Spleen (tissue), 13 donors: ENCODE measurements around the gene NIPAL3. TPM values are rescaled to one million over a fixed set of nuclear protein-coding genes. Genes with fewer than 3 reads are reported as not detected.

Source experiments
- DNase-seq: peaks from one replicate; pipeline ENCODE4 v3.0.0-alpha.2; 2020
- H3K27ac ChIP-seq, 8 donors: fragments of 200-600 bp; sonication (generic) in 7 of 8; 1 replicate in 4 of 8; 2 replicates in 4 of 8; pipeline versions ENCODE4 v1.5.0 to v1.8.0; 2016 to 2021; ENCODE audit warnings: inconsistent platforms in 4 of 8, mild to moderate bottlenecking in 4 of 8, moderate library complexity in 1 of 8
- H3K27me3 ChIP-seq, 7 donors: fragments of 200-600 bp; sonication (generic) in 6 of 7; replicated peaks in 1 of 7; 1 replicate in 4 of 7; 2 replicates in 3 of 7; pipeline versions ENCODE4 v1.5.0 to v1.8.0; 2016 to 2021; ENCODE audit warnings: inconsistent platforms in 3 of 7, mild to moderate bottlenecking in 1 of 7
- H3K36me3 ChIP-seq, 6 donors: fragments of 200-600 bp; sonication (generic) in 5 of 6; 1 replicate in 4 of 6; 2 replicates in 2 of 6; pipeline versions ENCODE4 v1.5.0 to v1.8.0; 2016 to 2021; ENCODE audit warnings: inconsistent platforms in 2 of 6
- H3K4me1 ChIP-seq, 6 donors: fragments of 200-600 bp; sonication (generic) in 5 of 6; 1 replicate in 3 of 6; 2 replicates in 3 of 6; pipeline versions ENCODE4 v1.5.0 to v1.8.0; 2016 to 2021; ENCODE audit warnings: inconsistent platforms in 3 of 6
- H3K4me3 ChIP-seq, 8 donors: fragments of 200-600 bp; sonication (generic) in 7 of 8; 1 replicate in 4 of 8; 2 replicates in 4 of 8; pipeline versions ENCODE4 v1.5.0 to v1.8.0; 2016 to 2021; ENCODE audit warnings: inconsistent platforms in 4 of 8, mild to moderate bottlenecking in 4 of 8, moderate library complexity in 2 of 8
- H3K9me3 ChIP-seq, 8 donors: fragments of 200-600 bp; sonication (generic) in 7 of 8; 1 replicate in 4 of 8; 2 replicates in 4 of 8; pipeline versions ENCODE4 v1.5.0 to v1.8.0; 2016 to 2021; ENCODE audit warnings: inconsistent platforms in 4 of 8
- CTCF ChIP-seq, 11 experiments: fragments of 200-600 bp in 7 of 11; fragments of 450-650 bp in 4 of 11; sonication (generic) in 4 of 11; IDR thresholded peaks in 8 of 11; conservative IDR thresholded peaks in 3 of 11; 1 replicate in 7 of 11; 2 replicates in 4 of 11; pipeline versions ENCODE4 v1.4.0 to v1.8.0; 2016 to 2021; ENCODE audit warnings: antibody characterized with exemption in 11 of 11, inconsistent platforms in 4 of 11, mild to moderate bottlenecking in 1 of 11
- POLR2A ChIP-seq, 3 donors: fragments of 450-650 bp; IDR thresholded peaks; one replicate each; pipeline ENCODE4 v1.5.1; 2017; ENCODE audit warnings: antibody characterized with exemption in 3 of 3, mild to moderate bottlenecking in 1 of 3
- POLR2AphosphoS5 ChIP-seq, 3 donors: sonication (generic); formaldehyde crosslinking; IDR thresholded peaks; one replicate each; pipeline ENCODE4 v1.5.1; 2017; ENCODE audit warnings: antibody characterized with exemption in 3 of 3
- WGBS, 5 donors: extraction: QIAGEN DNeasy Blood & Tissue Kit in 3 of 5; methylation state at CpG; one replicate each; pipeline versions ENCODE4 v1.1.5 to v1.1.7; 2013 to 2018; 5-methylcytosine and 5-hydroxymethylcytosine counted together
- intact Hi-C: fragments of 100-400 bp; cut with DNase I; formaldehyde crosslinking; loops from one replicate; pipeline ENCODE4 v1.15.0; 2023; ENCODE audit warnings: low total_unique reads
- long read RNA-seq, 2 donors: transcript quantifications; one replicate each; lab custom pipeline, GENCODE V29; 2026
- polyA plus RNA-seq, 3 donors: library from polyadenylated mRNA; stranded (reverse); fragments of 200-250 nt; gene quantifications; one replicate each; pipeline ENCODE4 v1.2.1, GENCODE V29; 2013
- total RNA-seq, 7 donors: library from RNA; depleted of rRNA in 3 of 7; stranded (reverse); fragments of >200 nt in 3 of 7; fragmentation: NEBNext Ultra II Directional in 4 of 7; extraction: Animal tissue kit (Norgen Biotek cat#: 25700) in 4 of 7; gene quantifications; one replicate each; pipeline versions ENCODE4 v1.1.0 to v1.2.1, GENCODE V29; 2016 to 2021
- donor health status: healthy with polysubstance abuse.
- donor health status: DM: no; HTN: no; CAD: no; lungs with moderate emphysema.
- donor health status: DM: no; HTN: no; CAD: no.
- donor health status: Bipolar disorder and iron deficiency.
- donor health status: healthy.
- donor health status: DM: no; HTN: no; CAD: no.
- donor health status: DM: yes; HTN: yes; CAD: no.

The NIPAL3 gene
- total RNA-seq (10 to 100 TPM; 19.6 to 49.2 (median 25.4) TPM), polyA plus RNA-seq (1 to 10 TPM; 5.3 to 6.4 (median 5.7) TPM)
- long read RNA-seq, donor 1, partial matches to known transcripts = 0 of 1 reads
- long read RNA-seq, donor 1, other reads (novel, unspliced or antisense) = 0 of 1 reads
- long read RNA-seq, donor 2, partial matches to known transcripts = 0 of 4 reads
- long read RNA-seq, donor 2, other reads (novel, unspliced or antisense) = 0 of 4 reads

GRCh38 chr1:24415334-24415909, at the start of gene NIPAL3:
TSS of gene NIPAL3 (plus strand) at chr1:24415802. CDS start at chr1:24419548, 3,746 bp downstream.
- intact Hi-C loops = no loop called here
- H3K36me3 ChIP-seq = peaks cover 0 to 14% (median 11%) of the 10 kb centered on the region in 6 donors
- 1 to 3% (median 1%) methylated on average over 28 of the region's 28 CpGs for WGBS, 5 donors
- H3K4me1 ChIP-seq = peaks cover 13 to 84% (median 47%) of the 10 kb centered on the region in 6 donors
- peak; percentile 99 for DNase-seq
- no peaks in the 10 kb centered on the region for H3K9me3 ChIP-seq
- peak within 1 kb of the TSS in 7 of 8 donors; percentile 18 to 79 (median 70) for H3K27ac ChIP-seq
- H3K4me3 ChIP-seq = peak within 1 kb of the TSS; percentile 59 to 84 (median 81)
- H3K27me3 ChIP-seq = no peaks in the 10 kb centered on the region
- TF ChIP-seq POLR2AphosphoS5 (IDR thresholded peaks at IDR 0.05) (peak; percentile 79 to 81 (median 81)), POLR2A (IDR thresholded peaks at IDR 0.05) (no peak), CTCF (IDR thresholded peaks at IDR 0.05 in 8 of 11, conservative IDR thresholded peaks at IDR 0.05 in 3 of 11) (peak; percentile 81 to 94 (median 91))

- Histone ChIP-seq H3K27me3 (no peaks in the 10 kb centered on the region), H3K4me3 (no peak overlapping the region), H3K36me3 (peaks cover 0 to 43% (median 3%) of the 10 kb centered on the region in 6 donors), H3K27ac (no peak overlapping the region), H3K9me3 (no peaks in the 10 kb centered on the region), H3K4me1 (no peaks in the 10 kb centered on the region)
- intact Hi-C loops = no loop called here
- no peak for DNase-seq
- 94 to 98% (median 97%) methylated on average over 9 of the region's 9 CpGs for WGBS, 5 donors
- no peak for TF ChIP-seq POLR2A (IDR thresholded peaks at IDR 0.05)
- TF ChIP-seq CTCF (IDR thresholded peaks at IDR 0.05 in 8 of 11, conservative IDR thresholded peaks at IDR 0.05 in 3 of 11) = no peak
- no peak for TF ChIP-seq POLR2AphosphoS5 (IDR thresholded peaks at IDR 0.05)
Measured at GRCh38 chr1:24366707-24367106, 48.9 kb upstream of the NIPAL3 start.

- H3K27me3 ChIP-seq = no peaks in the 10 kb centered on the region
- DNase-seq = no peak
- intact Hi-C loops = no loop called here
- no peaks in the 10 kb centered on the region for H3K9me3 ChIP-seq
- H3K27ac ChIP-seq = no peak overlapping the region
- peaks cover 0 to 8% (median 0%) of the 10 kb centered on the region in 6 donors for H3K4me1 ChIP-seq
- peaks cover 0 to 43% (median 3%) of the 10 kb centered on the region in 6 donors for H3K36me3 ChIP-seq
- TF ChIP-seq POLR2A (IDR thresholded peaks at IDR 0.05) = no peak
- no peak for TF ChIP-seq CTCF (IDR thresholded peaks at IDR 0.05 in 8 of 11, conservative IDR thresholded peaks at IDR 0.05 in 3 of 11)
- no peak for TF ChIP-seq POLR2AphosphoS5 (IDR thresholded peaks at IDR 0.05)
- no peak overlapping the region for H3K4me3 ChIP-seq
- WGBS, 5 donors = 92 to 97% (median 96%) methylated on average over 4 of the region's 4 CpGs
Measured at GRCh38 chr1:24369199-24369598, 46.4 kb upstream of the NIPAL3 start.

- TF ChIP-seq POLR2AphosphoS5 (IDR thresholded peaks at IDR 0.05) (no peak), CTCF (IDR thresholded peaks at IDR 0.05 in 8 of 11, conservative IDR thresholded peaks at IDR 0.05 in 3 of 11) (no peak), POLR2A (IDR thresholded peaks at IDR 0.05) (no peak)
- DNase-seq = no peak
- peaks cover 0 to 43% (median 3%) of the 10 kb centered on the region in 6 donors for H3K36me3 ChIP-seq
- no peaks in the 10 kb centered on the region for H3K9me3 ChIP-seq
- peaks cover 0 to 8% (median 0%) of the 10 kb centered on the region in 6 donors for H3K4me1 ChIP-seq
- 96 to 98% (median 97%) methylated on average over 4 of the region's 4 CpGs for WGBS, 5 donors
- no peak overlapping the region for H3K4me3 ChIP-seq
- H3K27ac ChIP-seq = no peak overlapping the region
- H3K27me3 ChIP-seq = no peaks in the 10 kb centered on the region
- intact Hi-C loops = no loop called here
Measured at GRCh38 chr1:24369801-24370200, 45.8 kb upstream of the NIPAL3 start.
